Measurements from ENCODE around the gene PIGZ.

DNA sequence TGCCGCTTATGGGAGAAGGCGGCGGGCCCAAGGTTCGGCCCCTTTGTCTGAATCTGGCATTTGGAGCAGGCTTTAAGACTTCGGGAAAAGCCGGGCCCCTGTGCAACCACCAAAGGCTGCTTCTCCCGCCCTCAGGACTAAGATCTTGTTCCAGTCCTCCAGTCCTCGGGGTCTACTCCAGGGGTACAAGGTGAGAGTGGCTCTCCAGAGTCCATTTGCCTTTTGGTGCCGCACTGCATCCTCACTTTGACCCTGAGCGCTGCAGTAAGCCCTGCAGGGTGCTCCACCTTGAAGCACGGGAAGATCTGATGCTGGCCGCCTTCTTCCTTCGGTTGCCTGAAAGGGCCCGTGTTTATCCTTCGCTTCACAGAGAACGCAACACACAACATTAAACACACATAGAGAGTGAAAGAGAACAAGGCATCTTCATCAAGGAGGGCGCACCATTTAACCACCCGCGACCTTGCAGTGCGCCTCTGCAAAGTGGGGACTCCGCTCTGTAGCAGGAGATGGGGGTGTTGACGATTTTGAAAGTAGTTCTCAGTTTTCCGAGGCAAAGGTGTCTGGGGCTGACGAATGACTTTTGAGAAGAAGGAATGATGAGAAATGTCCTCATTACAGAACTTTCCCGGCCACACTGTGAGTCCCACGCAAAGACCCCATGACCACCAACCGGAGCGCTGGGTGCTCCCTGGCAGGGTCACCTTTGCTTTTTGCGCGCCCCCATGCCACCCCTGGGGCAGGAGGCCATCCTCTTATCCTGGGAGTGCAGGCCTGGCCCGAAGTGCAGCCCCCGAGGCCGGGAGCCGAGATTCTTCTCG lies 1.0 kb downstream of the PIGZ start:
- TF ChIP-seq, protein P1, sequence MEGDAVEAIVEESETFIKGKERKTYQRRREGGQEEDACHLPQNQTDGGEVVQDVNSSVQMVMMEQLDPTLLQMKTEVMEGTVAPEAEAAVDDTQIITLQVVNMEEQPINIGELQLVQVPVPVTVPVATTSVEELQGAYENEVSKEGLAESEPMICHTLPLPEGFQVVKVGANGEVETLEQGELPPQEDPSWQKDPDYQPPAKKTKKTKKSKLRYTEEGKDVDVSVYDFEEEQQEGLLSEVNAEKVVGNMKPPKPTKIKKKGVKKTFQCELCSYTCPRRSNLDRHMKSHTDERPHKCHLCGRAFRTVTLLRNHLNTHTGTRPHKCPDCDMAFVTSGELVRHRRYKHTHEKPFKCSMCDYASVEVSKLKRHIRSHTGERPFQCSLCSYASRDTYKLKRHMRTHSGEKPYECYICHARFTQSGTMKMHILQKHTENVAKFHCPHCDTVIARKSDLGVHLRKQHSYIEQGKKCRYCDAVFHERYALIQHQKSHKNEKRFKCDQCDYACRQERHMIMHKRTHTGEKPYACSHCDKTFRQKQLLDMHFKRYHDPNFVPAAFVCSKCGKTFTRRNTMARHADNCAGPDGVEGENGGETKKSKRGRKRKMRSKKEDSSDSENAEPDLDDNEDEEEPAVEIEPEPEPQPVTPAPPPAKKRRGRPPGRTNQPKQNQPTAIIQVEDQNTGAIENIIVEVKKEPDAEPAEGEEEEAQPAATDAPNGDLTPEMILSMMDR (IDR thresholded peaks at IDR 0.05), result no peak
- TF ChIP-seq EZH2phosphoT487 (IDR thresholded peaks at IDR 0.05) (peak; percentile 63), EZH2 (IDR thresholded peaks at IDR 0.05) (peak; percentile 62)
